Trophoblast cell (in vitro differentiated cells and primary cell): ENCODE measurements around the gene CADM1.

Source experiments
- DNase-seq, 2 donors: peaks; one replicate each; pipeline ENCODE4 v3.0.0-alpha.2; 2016
- H2AFZ ChIP-seq: 2 replicates; pipeline ENCODE4 v1.6.1; 2013; ENCODE audit warnings: low read length, moderate library complexity, mild to moderate bottlenecking; ENCODE audit not compliant: insufficient read depth, poor library complexity
- H2AK5ac ChIP-seq: 2 replicates; pipeline ENCODE4 v1.6.1; 2013; ENCODE audit warnings: mild to moderate bottlenecking, low read length
- H2BK120ac ChIP-seq: 2 replicates; pipeline ENCODE4 v1.6.1; 2013; ENCODE audit warnings: low read length, mild to moderate bottlenecking, moderate library complexity; ENCODE audit not compliant: insufficient read depth, poor library complexity
- H2BK12ac ChIP-seq: 2 replicates; pipeline ENCODE4 v1.6.1; 2013; ENCODE audit warnings: mild to moderate bottlenecking, low read length, moderate library complexity
- H2BK5ac ChIP-seq: 2 replicates; pipeline ENCODE4 v1.6.1; 2013; ENCODE audit warnings: low read length, low read depth, moderate library complexity, mild to moderate bottlenecking; ENCODE audit not compliant: poor library complexity
- H3K14ac ChIP-seq: 2 replicates; pipeline ENCODE4 v1.6.1; 2013; ENCODE audit warnings: mild to moderate bottlenecking, low read length
- H3K18ac ChIP-seq: 2 replicates; pipeline ENCODE4 v1.6.1; 2013; ENCODE audit warnings: mild to moderate bottlenecking, low read length
- H3K23ac ChIP-seq: 2 replicates; pipeline ENCODE4 v1.6.1; 2013; ENCODE audit warnings: low read length
- H3K27ac ChIP-seq: 2 replicates; pipeline ENCODE4 v1.5.1; 2013; ENCODE audit warnings: low read depth, mild to moderate bottlenecking, inconsistent platforms, low read length, moderate library complexity
- H3K27me3 ChIP-seq: 2 replicates; pipeline ENCODE4 v1.6.1; 2013; ENCODE audit warnings: inconsistent platforms, mild to moderate bottlenecking, low read length, moderate library complexity; ENCODE audit not compliant: insufficient read depth
- H3K36me3 ChIP-seq, 2 experiments: 1 replicate in 1 of 2; 2 replicates in 1 of 2; pipeline ENCODE4 v1.6.1; 2013; ENCODE audit warnings: low read length in 2 of 2, mild to moderate bottlenecking in 2 of 2, moderate library complexity in 1 of 2; ENCODE audit not compliant: insufficient read depth in 2 of 2, control insufficient read depth in 1 of 2
- H3K4ac ChIP-seq: 2 replicates; pipeline ENCODE4 v1.6.1; 2013; ENCODE audit warnings: low read depth, mild to moderate bottlenecking, low read length, moderate library complexity
- H3K4me1 ChIP-seq, 2 experiments: 1 replicate in 1 of 2; 2 replicates in 1 of 2; pipeline ENCODE4 v1.6.1; 2013; ENCODE audit warnings: low read length in 2 of 2, mild to moderate bottlenecking in 2 of 2, moderate library complexity in 1 of 2; ENCODE audit not compliant: insufficient read depth in 2 of 2, control insufficient read depth in 1 of 2
- H3K4me2 ChIP-seq: 2 replicates; pipeline ENCODE4 v1.6.1; 2013; ENCODE audit warnings: inconsistent platforms, mild to moderate bottlenecking, low read length, moderate library complexity
- H3K4me3 ChIP-seq: 2 replicates; pipeline ENCODE4 v1.5.1; 2013; ENCODE audit warnings: mild to moderate bottlenecking, low read depth, low read length, inconsistent platforms
- H3K79me1 ChIP-seq: one replicate; pipeline ENCODE4 v1.6.1; 2013; ENCODE audit warnings: low read length
- H3K79me2 ChIP-seq: 2 replicates; pipeline ENCODE4 v1.6.1; 2013; ENCODE audit warnings: low read length, mild to moderate bottlenecking; ENCODE audit not compliant: control insufficient read depth, insufficient read depth, poor library complexity
- H3K9ac ChIP-seq: 2 replicates; pipeline ENCODE4 v1.6.1; 2013; ENCODE audit warnings: mild to moderate bottlenecking, low read length
- H3K9me3 ChIP-seq: 2 replicates; pipeline ENCODE4 v1.6.1; 2013; ENCODE audit warnings: low read depth, mild to moderate bottlenecking, control low read depth, inconsistent platforms, low read length; ENCODE audit not compliant: insufficient read depth
- H4K12ac ChIP-seq: 2 replicates; pipeline ENCODE4 v1.6.1; 2013; ENCODE audit warnings: low read depth, mild to moderate bottlenecking, low read length, moderate library complexity
- H4K8ac ChIP-seq: 2 replicates; pipeline ENCODE4 v1.6.1; 2013; ENCODE audit warnings: low read depth, mild to moderate bottlenecking, low read length, moderate library complexity
- H4K91ac ChIP-seq: one replicate; pipeline ENCODE4 v1.6.1; 2013; ENCODE audit warnings: low read depth, mild to moderate bottlenecking, low read length, moderate library complexity
- WGBS: extraction: QIAGEN DNeasy Blood & Tissue Kit; methylation state at CpG from one replicate; pipeline ENCODE4 v1.1.7; 2013; ENCODE audit warnings: missing lambda C conversion rate; ENCODE audit not compliant: insufficient read length, insufficient coverage; ENCODE audit errors: extremely low coverage; 5-methylcytosine and 5-hydroxymethylcytosine counted together

CADM1 gene

DNA sequence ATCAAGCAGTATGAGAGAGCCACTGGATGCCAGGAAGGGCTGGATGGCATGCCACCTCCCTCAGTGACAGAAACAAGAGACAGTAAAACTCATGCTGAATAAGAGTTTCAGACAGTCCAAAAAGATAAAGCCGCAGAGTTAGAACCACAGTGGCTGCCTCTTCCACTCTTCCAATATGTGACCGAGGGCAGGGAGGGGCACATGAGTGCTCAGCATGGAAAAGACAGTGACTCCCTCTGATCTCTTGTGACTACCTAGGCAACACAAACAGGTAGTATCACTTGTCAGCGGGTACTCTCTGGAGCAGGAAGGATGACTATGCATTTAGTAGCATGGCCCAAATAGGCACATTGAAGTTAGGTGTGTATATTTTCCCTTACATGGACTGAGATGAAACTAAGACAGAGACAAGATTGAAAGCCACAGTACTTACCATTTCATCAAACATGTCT, 295.4 kb downstream of the CADM1 start:
- H2AFZ ChIP-seq, result no peak overlapping the region
- no peaks in the 10 kb centered on the region for H3K27me3 ChIP-seq
- no peak overlapping the region for H3K4me2 ChIP-seq
- no CpG with 5 or more reads among the region's 3 CpGs for WGBS
- no peak overlapping the region for H3K9ac ChIP-seq
- no peak overlapping the region for H2BK120ac ChIP-seq
- no peaks in the 10 kb centered on the region for H3K4me1 ChIP-seq
- no peaks in the 10 kb centered on the region for H3K79me1 ChIP-seq
- no peak overlapping the region for H3K23ac ChIP-seq
- no peak overlapping the region for H3K4me3 ChIP-seq
- H3K4ac ChIP-seq, result no peak overlapping the region
- H4K8ac ChIP-seq, result no peak overlapping the region
- H4K12ac ChIP-seq, result no peak overlapping the region
- H3K18ac ChIP-seq, result no peak overlapping the region
- H3K14ac ChIP-seq, result no peak overlapping the region
- H4K91ac ChIP-seq, result no peak overlapping the region
- no peak overlapping the region for H2BK12ac ChIP-seq
- no peaks in the 10 kb centered on the region for H3K79me2 ChIP-seq
- H3K9me3 ChIP-seq, result peaks cover 2% of the 10 kb centered on the region
- H3K36me3 ChIP-seq, result peaks cover 0 to 5% of the 10 kb centered on the region in 2 experiments
- no peak overlapping the region for H3K27ac ChIP-seq
- H2BK5ac ChIP-seq, result no peak overlapping the region
- DNase-seq, result no peak
- H2AK5ac ChIP-seq, result no peak overlapping the region

- Histone ChIP-seq H3K9me3 (peaks cover 2% of the 10 kb centered on the region), H3K14ac (no peak overlapping the region), H3K18ac (no peak overlapping the region), H4K91ac (no peak overlapping the region), H2AFZ (no peak overlapping the region), H3K9ac (no peak overlapping the region), H4K12ac (no peak overlapping the region), H3K4me1 (no peaks in the 10 kb centered on the region), H3K36me3 (peaks cover 0 to 5% of the 10 kb centered on the region in 2 experiments), H3K23ac (no peak overlapping the region), H3K4me2 (no peak overlapping the region), H3K4me3 (no peak overlapping the region), H2AK5ac (no peak overlapping the region), H3K27me3 (no peaks in the 10 kb centered on the region), H2BK12ac (no peak overlapping the region), H2BK5ac (no peak overlapping the region), H3K4ac (no peak overlapping the region), H3K27ac (no peak overlapping the region), H4K8ac (no peak overlapping the region), H2BK120ac (no peak overlapping the region), H3K79me2 (no peaks in the 10 kb centered on the region), H3K79me1 (no peaks in the 10 kb centered on the region)
- no CpG with 5 or more reads among the region's 1 CpG for WGBS
- DNase-seq, result no peak
Measured at GRCh38 chr11:115207916-115208315, 296.3 kb downstream of the CADM1 start.

- WGBS, result no CpG with 5 or more reads among the region's 4 CpGs
- Histone ChIP-seq H4K91ac (no peak overlapping the region), H3K4me2 (no peak overlapping the region), H4K12ac (no peak overlapping the region), H2BK5ac (no peak overlapping the region), H3K4ac (no peak overlapping the region), H4K8ac (no peak overlapping the region), H3K79me2 (no peaks in the 10 kb centered on the region), H3K23ac (no peak overlapping the region), H3K27me3 (no peaks in the 10 kb centered on the region), H3K79me1 (no peaks in the 10 kb centered on the region), H3K4me1 (no peaks in the 10 kb centered on the region), H3K14ac (no peak overlapping the region), H3K36me3 (peaks cover 0 to 5% of the 10 kb centered on the region in 2 experiments), H2AFZ (no peak overlapping the region), H3K9ac (no peak overlapping the region), H3K4me3 (no peak overlapping the region), H3K18ac (no peak overlapping the region), H2BK120ac (no peak overlapping the region), H3K27ac (no peak overlapping the region), H2AK5ac (no peak overlapping the region), H2BK12ac (no peak overlapping the region), H3K9me3 (peaks cover 2% of the 10 kb centered on the region)
- DNase-seq, result no peak
Measured at GRCh38 chr11:115207166-115207591, 297.0 kb downstream of the CADM1 start.

DNA sequence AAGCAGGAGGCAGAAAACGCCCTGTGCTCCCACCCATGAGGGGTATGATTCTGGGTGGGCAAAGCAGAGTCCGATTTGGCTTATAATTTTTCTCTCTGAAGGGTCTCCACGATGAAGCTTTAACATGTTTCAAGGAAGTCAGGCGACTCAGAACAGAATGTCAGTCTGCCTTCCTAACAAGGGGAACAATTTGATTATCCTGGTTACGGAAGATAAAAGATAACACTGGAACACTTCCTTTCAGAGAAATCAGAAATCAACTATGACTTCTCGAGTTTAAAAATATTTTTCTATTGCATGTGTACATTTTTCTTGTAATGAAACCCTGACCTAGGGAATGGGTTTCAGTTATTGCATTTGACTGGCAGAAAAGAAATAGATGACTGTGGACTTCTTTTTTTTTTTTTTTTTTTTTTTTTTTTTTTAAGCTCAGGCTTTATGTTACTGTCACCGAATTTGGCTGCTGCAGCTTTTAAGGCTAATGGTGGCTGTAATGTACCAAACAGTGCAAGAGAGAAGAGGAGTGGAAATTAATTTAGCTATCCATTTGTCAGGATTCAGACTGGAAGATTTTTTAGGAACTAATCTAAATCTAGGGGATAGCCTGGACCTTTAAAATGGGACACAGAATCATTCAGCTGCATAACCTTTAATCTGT, 297.7 kb downstream of the CADM1 start:
- H2BK5ac ChIP-seq, result no peak overlapping the region
- H3K9me3 ChIP-seq, result peaks cover 2% of the 10 kb centered on the region
- no peak overlapping the region for H2AK5ac ChIP-seq
- no peak overlapping the region for H3K23ac ChIP-seq
- no peak overlapping the region for H2BK12ac ChIP-seq
- no CpG with 5 or more reads among the region's 7 CpGs for WGBS
- H3K18ac ChIP-seq, result no peak overlapping the region
- peaks cover 0 to 5% of the 10 kb centered on the region in 2 experiments for H3K36me3 ChIP-seq
- H3K4me2 ChIP-seq, result no peak overlapping the region
- H2AFZ ChIP-seq, result no peak overlapping the region
- no peaks in the 10 kb centered on the region for H3K4me1 ChIP-seq
- H3K79me2 ChIP-seq, result no peaks in the 10 kb centered on the region
- no peak overlapping the region for H3K4me3 ChIP-seq
- no peak overlapping the region for H3K9ac ChIP-seq
- no peak overlapping the region for H3K4ac ChIP-seq
- no peak overlapping the region for H2BK120ac ChIP-seq
- DNase-seq, result no peak
- no peak overlapping the region for H3K27ac ChIP-seq
- H3K27me3 ChIP-seq, result no peaks in the 10 kb centered on the region
- no peak overlapping the region for H4K91ac ChIP-seq
- H4K8ac ChIP-seq, result no peak overlapping the region
- no peak overlapping the region for H3K14ac ChIP-seq
- no peaks in the 10 kb centered on the region for H3K79me1 ChIP-seq
- H4K12ac ChIP-seq, result no peak overlapping the region
